H9 (cell line): ENCODE data around the gene MARK4. TPM values are rescaled to one million over a fixed set of nuclear protein-coding genes. Genes with fewer than 3 reads are reported as not detected.

Experiments used
- DNase-seq: peaks from one replicate; pipeline ENCODE4 v3.0.0-alpha.2; 2017
- H2AFZ ChIP-seq: one replicate; pipeline ENCODE4 v1.6.1; 2013; ENCODE audit warnings: mild to moderate bottlenecking, low read length, control low read depth, moderate library complexity
- H2AK5ac ChIP-seq: 2 replicates; pipeline ENCODE4 v1.6.1; 2013; ENCODE audit warnings: low read length, control low read depth, mixed read lengths; ENCODE audit not compliant: insufficient read length
- H2BK120ac ChIP-seq: one replicate; pipeline ENCODE4 v1.6.1; 2013; ENCODE audit warnings: low read depth, mild to moderate bottlenecking, low read length, control low read depth, inconsistent platforms; ENCODE audit not compliant: poor library complexity, severe bottlenecking
- H2BK12ac ChIP-seq: 2 replicates; pipeline ENCODE4 v1.6.1; 2013; ENCODE audit warnings: low read length, control low read depth, mixed read lengths, low read depth; ENCODE audit not compliant: insufficient read length
- H2BK15ac ChIP-seq: 2 replicates; pipeline ENCODE4 v1.6.1; 2013; ENCODE audit warnings: low read depth, low read length, control low read depth
- H2BK20ac ChIP-seq: one replicate; pipeline ENCODE4 v1.6.1; 2013; ENCODE audit warnings: low read depth, mild to moderate bottlenecking, low read length, control low read depth, inconsistent platforms; ENCODE audit not compliant: poor library complexity, severe bottlenecking
- H2BK5ac ChIP-seq: 2 replicates; pipeline ENCODE4 v1.6.1; 2013; ENCODE audit warnings: low read length, control low read depth, mixed read lengths; ENCODE audit not compliant: insufficient read length
- H3K14ac ChIP-seq: 2 replicates; pipeline ENCODE4 v1.6.1; 2013; ENCODE audit warnings: low read length, control low read depth; ENCODE audit not compliant: insufficient read depth
- H3K18ac ChIP-seq: 2 replicates; pipeline ENCODE4 v1.6.1; 2013; ENCODE audit warnings: low read depth, mild to moderate bottlenecking, mixed read lengths, low read length, control low read depth; ENCODE audit not compliant: insufficient read length
- H3K23ac ChIP-seq: 2 replicates; pipeline ENCODE4 v1.6.1; 2013; ENCODE audit warnings: low read length, control low read depth, mixed read lengths, low read depth; ENCODE audit not compliant: insufficient read length
- H3K23me2 ChIP-seq: 2 replicates; pipeline ENCODE4 v1.6.1; 2013; ENCODE audit warnings: low read depth, mild to moderate bottlenecking, mixed read lengths, low read length, control low read depth; ENCODE audit not compliant: insufficient read length, poor library complexity, severe bottlenecking
- H3K27ac ChIP-seq: 2 replicates; pipeline ENCODE4 v1.5.1; 2013; ENCODE audit warnings: low read length, control low read depth, mixed read lengths, low read depth; ENCODE audit not compliant: insufficient read length
- H3K27me3 ChIP-seq: 2 replicates; pipeline ENCODE4 v1.6.1; 2013; ENCODE audit warnings: low read length, control low read depth, inconsistent platforms; ENCODE audit not compliant: insufficient read depth
- H3K4ac ChIP-seq: 2 replicates; pipeline ENCODE4 v1.6.1; 2013; ENCODE audit warnings: low read depth, mild to moderate bottlenecking, control low read depth, inconsistent platforms, low read length, moderate library complexity
- H3K4me1 ChIP-seq: 2 replicates; pipeline ENCODE4 v1.6.1; 2013; ENCODE audit warnings: low read length, control low read depth, inconsistent platforms; ENCODE audit not compliant: insufficient read depth
- H3K4me2 ChIP-seq: 2 replicates; pipeline ENCODE4 v1.6.1; 2013; ENCODE audit warnings: low read length, control low read depth, mixed read lengths; ENCODE audit not compliant: insufficient read length, insufficient read depth
- H3K56ac ChIP-seq: 2 replicates; pipeline ENCODE4 v1.6.1; 2013; ENCODE audit warnings: low read depth, mild to moderate bottlenecking, mixed read lengths, low read length, control low read depth; ENCODE audit not compliant: insufficient read length
- H3K79me1 ChIP-seq: 2 replicates; pipeline ENCODE4 v1.6.1; 2013; ENCODE audit warnings: low read depth, mild to moderate bottlenecking, moderate library complexity, low read length, control low read depth, inconsistent platforms; ENCODE audit not compliant: insufficient read depth, poor library complexity, severe bottlenecking
- H3K79me2 ChIP-seq: 2 replicates; pipeline ENCODE4 v1.6.1; 2013; ENCODE audit warnings: low read length, control low read depth, inconsistent platforms; ENCODE audit not compliant: insufficient read depth
- H3K9ac ChIP-seq: 2 replicates; pipeline ENCODE4 v1.6.1; 2013; ENCODE audit warnings: low read length, control low read depth, mixed read lengths; ENCODE audit not compliant: insufficient read length; ENCODE audit errors: extremely low read depth
- H3K9me3 ChIP-seq: one replicate; pipeline ENCODE4 v1.6.1; 2013; ENCODE audit warnings: low read depth, low read length, inconsistent platforms; ENCODE audit not compliant: control insufficient read depth
- H3T11ph ChIP-seq: one replicate; pipeline ENCODE4 v1.6.1; 2013; ENCODE audit warnings: mild to moderate bottlenecking, low read length, control low read depth, inconsistent platforms
- H4K20me1 ChIP-seq: one replicate; pipeline ENCODE4 v1.6.1; 2013; ENCODE audit not compliant: control insufficient read depth, insufficient read length, insufficient read depth
- H4K5ac ChIP-seq: 2 replicates; pipeline ENCODE4 v1.6.1; 2013; ENCODE audit warnings: low read depth, mild to moderate bottlenecking, mixed read lengths, low read length, control low read depth; ENCODE audit not compliant: insufficient read length
- H4K8ac ChIP-seq: replicated peaks from 2 replicates; pipeline ENCODE4 v1.6.1; 2013; ENCODE audit warnings: low read length, control low read depth, mixed read lengths, low read depth; ENCODE audit not compliant: insufficient read length
- H4K91ac ChIP-seq: 2 replicates; pipeline ENCODE4 v1.6.1; 2013; ENCODE audit warnings: low read depth, mild to moderate bottlenecking, moderate library complexity, mixed read lengths, low read length, control low read depth; ENCODE audit not compliant: insufficient read length
- H3K27ac Mint-ChIP-seq, 3 experiments: 2 replicates in 2 of 3; 3 replicates in 1 of 3; pipeline ENCODE4 v1.8.0; 2020 to 2021; ENCODE audit warnings: mixed read lengths in 3 of 3, mild to moderate bottlenecking in 1 of 3, moderate library complexity in 1 of 3
- H3K27me3 Mint-ChIP-seq: 2 replicates; pipeline ENCODE4 v1.8.0; 2021; ENCODE audit warnings: low read depth, mild to moderate bottlenecking, moderate library complexity, mixed read lengths
- H3K36me3 Mint-ChIP-seq, 3 experiments: 2 replicates in 2 of 3; 3 replicates in 1 of 3; pipeline ENCODE4 v1.8.0; 2020 to 2021; ENCODE audit warnings: low read depth in 3 of 3, mixed read lengths in 3 of 3; ENCODE audit not compliant: insufficient read depth in 1 of 3
- H3K4me1 Mint-ChIP-seq, 2 experiments: 2 replicates each; pipeline ENCODE4 v1.8.0; 2020; ENCODE audit warnings: mixed read lengths in 2 of 2
- H3K4me3 Mint-ChIP-seq, 2 experiments: 2 replicates in 1 of 2; 3 replicates in 1 of 2; pipeline ENCODE4 v1.8.0; 2020 to 2021; ENCODE audit warnings: mild to moderate bottlenecking in 2 of 2, mixed read lengths in 2 of 2, moderate library complexity in 1 of 2
- H3K9me3 Mint-ChIP-seq, 2 experiments: 2 replicates in 1 of 2; 3 replicates in 1 of 2; pipeline ENCODE4 v1.8.0; 2020; ENCODE audit warnings: mild to moderate bottlenecking in 2 of 2, mixed read lengths in 2 of 2, moderate library complexity in 1 of 2
- CTCF ChIP-seq: fragments of 200-600 bp; sonication (generic); conservative IDR thresholded peaks from 3 replicates; pipeline ENCODE4 v1.8.0; 2021; ENCODE audit warnings: antibody characterized with exemption, mild to moderate bottlenecking
- WGBS: extraction: QIAGEN DNeasy Blood & Tissue Kit; methylation state at CpG from one replicate; pipeline ENCODE4 v1.1.7; 2013; ENCODE audit warnings: missing lambda C conversion rate, low lambda C conversion rate, mixed read lengths; ENCODE audit not compliant: insufficient read length; ENCODE audit errors: extremely low coverage; 5-methylcytosine and 5-hydroxymethylcytosine counted together
- total RNA-seq: library from RNA; stranded (reverse); gene quantifications from 2 replicates; pipeline ENCODE4 v1.2.1, GENCODE V29; 2021

MARK4 gene
- total RNA-seq, 1 experiment from 2014 or later = 44.7 TPM

GRCh38 chr19:45354241-45354842 is 103.3 kb downstream of the MARK4 start:
- H3K9ac ChIP-seq = no peak overlapping the region
- H3K56ac ChIP-seq = no peak overlapping the region
- no peaks in the 10 kb centered on the region; the same call in 1 of the 2 replicates for H3K27me3 Mint-ChIP-seq
- H4K91ac ChIP-seq = no peak overlapping the region
- H3K18ac ChIP-seq = no peak overlapping the region
- H3K4ac ChIP-seq = no peak overlapping the region
- H2AK5ac ChIP-seq = no peak overlapping the region
- H3K36me3 Mint-ChIP-seq = peaks cover 59 to 98% (median 93%) of the 10 kb centered on the region in 3 experiments; a peak in 6 of 7 replicates
- H3K79me1 ChIP-seq = no peaks in the 10 kb centered on the region
- no peaks in the 10 kb centered on the region for H3K9me3 Mint-ChIP-seq
- H3K4me1 Mint-ChIP-seq = no peaks in the 10 kb centered on the region; a peak in 2 of 4 replicates
- H3K23me2 ChIP-seq = no peaks in the 10 kb centered on the region
- H2BK120ac ChIP-seq = no peak overlapping the region
- H4K5ac ChIP-seq = no peak overlapping the region
- no peaks in the 10 kb centered on the region for H3K4me1 ChIP-seq
- H4K20me1 ChIP-seq = no peaks in the 10 kb centered on the region
- no peaks in the 10 kb centered on the region for H3K27me3 ChIP-seq
- H2BK12ac ChIP-seq = no peak overlapping the region
- no peak overlapping the region for H3K23ac ChIP-seq
- H3T11ph ChIP-seq = no peak overlapping the region
- H3K27ac Mint-ChIP-seq = no peak overlapping the region
- no CpG with 5 or more reads among the region's 11 CpGs for WGBS
- H2AFZ ChIP-seq = no peak overlapping the region
- H2BK5ac ChIP-seq = no peak overlapping the region
- H4K8ac ChIP-seq = no peak overlapping the region
- no peak overlapping the region for H2BK15ac ChIP-seq
- no peak overlapping the region for H3K27ac ChIP-seq
- no peaks in the 10 kb centered on the region for H3K79me2 ChIP-seq
- H3K9me3 ChIP-seq = no peaks in the 10 kb centered on the region
- H3K4me2 ChIP-seq = no peak overlapping the region
- no peak overlapping the region for H2BK20ac ChIP-seq
- TF ChIP-seq CTCF = no peak
- no peak overlapping the region for H3K4me3 Mint-ChIP-seq
- no peak overlapping the region for H3K14ac ChIP-seq
- DNase-seq = no peak

Other genes starting within 250 kb of the MARK4 start
- 13.7 and 14.3 TPM in 2 replicates for gene RELB, start 249.8 kb upstream of the MARK4 start, total RNA-seq
- gene CLASRP, start 212.2 kb upstream of the MARK4 start, total RNA-seq = 87.0 and 87.1 TPM in 2 replicates
- gene ZNF296, start 174.8 kb upstream of the MARK4 start, total RNA-seq = 14.3 and 14.8 TPM in 2 replicates
- 46.0 and 47.2 TPM in 2 replicates for gene GEMIN7, start 172.0 kb upstream of the MARK4 start, total RNA-seq
- 29.9 and 33.6 TPM in 2 replicates for gene PPP1R37, start 158.1 kb upstream of the MARK4 start, total RNA-seq
- 0.17 and 0.46 TPM in 2 replicates for gene NKPD1, start 90.3 kb upstream of the MARK4 start, total RNA-seq
- gene TRAPPC6A, start 73.0 kb upstream of the MARK4 start, total RNA-seq = 57.8 and 59.9 TPM in 2 replicates
- gene BLOC1S3, start 72.5 kb upstream of the MARK4 start, total RNA-seq = 9.2 and 12.2 TPM in 2 replicates
- gene EXOC3L2, start 5.9 kb upstream of the MARK4 start, total RNA-seq = 0.61 TPM in 2 replicates
- 0.13 TPM in 1 of 2 replicates, not detected in the other for gene CKM, start 71.6 kb downstream of the MARK4 start, total RNA-seq
- 3.8 and 4.8 TPM in 2 replicates for gene KLC3, start 89.5 kb downstream of the MARK4 start, total RNA-seq
- gene ERCC2, start 119.3 kb downstream of the MARK4 start, total RNA-seq = 94.4 and 98.7 TPM in 2 replicates
- 40.4 and 42.6 TPM in 2 replicates for gene PPP1R13L, start 153.8 kb downstream of the MARK4 start, total RNA-seq
- 43.4 and 48.7 TPM in 2 replicates for gene POLR1G, start 155.4 kb downstream of the MARK4 start, total RNA-seq
- gene ERCC1, start 172.6 kb downstream of the MARK4 start, total RNA-seq = 62.4 and 66.7 TPM in 2 replicates
- gene FOSB, start 216.7 kb downstream of the MARK4 start, total RNA-seq = 1.7 and 2.5 TPM in 2 replicates
- gene RTN2, start 245.8 kb downstream of the MARK4 start, total RNA-seq = 18.9 and 20.1 TPM in 2 replicates
- gene PPM1N, start 247.2 kb downstream of the MARK4 start, total RNA-seq = 7.7 and 8.1 TPM in 2 replicates